Measurements from ENCODE around the gene FAM13B.
"Not testable (repeated sequence)": the region's sequence is repeated elsewhere in the genome, so short reads cannot be mapped to it uniquely, and the experiment has no call there.

The FAM13B gene

DNA sequence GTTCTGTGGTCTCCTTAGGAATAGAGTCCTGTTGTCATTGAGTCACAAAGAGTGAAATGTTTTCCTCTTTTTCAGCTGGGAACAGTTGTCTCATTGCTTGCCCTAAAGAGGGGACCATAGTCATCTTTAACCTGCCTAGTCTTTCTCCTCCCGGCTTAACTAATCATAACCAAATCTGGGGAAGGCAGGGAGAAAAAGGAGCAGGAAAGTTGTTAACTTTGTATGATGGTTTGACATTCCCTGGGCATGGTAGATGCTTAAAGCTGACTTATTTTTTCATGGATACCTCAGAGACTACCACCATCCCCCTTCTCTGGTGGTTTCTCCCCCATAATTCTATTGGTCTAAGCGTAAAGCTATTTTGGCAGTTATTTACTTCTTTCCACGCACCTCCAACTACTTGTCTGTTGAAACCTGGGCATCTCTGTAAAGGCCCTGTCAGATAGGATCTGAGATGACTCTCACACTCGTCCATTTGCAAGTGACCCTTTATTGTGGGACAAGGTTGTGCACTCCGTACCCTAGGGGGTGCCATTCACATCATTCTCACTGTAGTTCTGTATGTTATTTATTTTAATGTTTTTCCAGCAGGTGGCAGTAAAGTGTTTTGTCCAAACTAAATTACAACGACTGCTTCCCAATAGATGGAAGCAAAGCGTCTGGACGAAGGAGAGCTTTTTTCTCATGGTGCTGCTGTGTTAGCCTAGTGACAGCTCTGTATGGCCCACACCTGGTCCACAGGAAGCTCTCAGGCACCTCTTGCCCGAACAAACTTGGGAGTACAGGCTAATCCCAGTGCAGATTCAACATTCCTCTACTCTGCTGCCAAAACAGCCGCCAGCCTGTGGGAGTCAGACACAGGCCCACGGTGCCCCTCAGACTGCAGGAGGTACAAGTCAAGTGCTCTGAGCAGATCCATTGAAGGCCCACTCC lies 3.0 kb upstream of the FAM13B start:
- no peak for DNase-seq (ENCODE audit: low read depth)

DNA sequence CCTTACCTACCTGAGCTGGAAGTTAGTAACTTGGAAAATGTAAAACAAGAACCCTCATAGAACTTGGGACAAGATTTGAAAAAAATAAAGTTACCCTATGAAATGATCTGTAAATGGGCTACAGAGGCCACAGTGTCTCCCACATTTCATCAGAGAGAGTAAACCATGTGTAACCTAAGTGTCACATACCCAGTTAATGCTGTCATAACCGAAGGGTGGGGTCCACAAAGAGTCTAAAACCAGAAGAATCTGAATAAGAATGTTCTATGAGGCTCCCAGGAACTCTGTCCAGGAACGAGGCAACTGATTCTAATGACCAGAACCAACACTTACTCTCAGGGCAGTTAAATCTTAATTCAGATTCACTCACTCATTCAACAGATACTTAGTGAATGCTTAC lies 1.0 kb upstream of the FAM13B start:
- no peak for DNase-seq (ENCODE audit: low read depth)

DNA sequence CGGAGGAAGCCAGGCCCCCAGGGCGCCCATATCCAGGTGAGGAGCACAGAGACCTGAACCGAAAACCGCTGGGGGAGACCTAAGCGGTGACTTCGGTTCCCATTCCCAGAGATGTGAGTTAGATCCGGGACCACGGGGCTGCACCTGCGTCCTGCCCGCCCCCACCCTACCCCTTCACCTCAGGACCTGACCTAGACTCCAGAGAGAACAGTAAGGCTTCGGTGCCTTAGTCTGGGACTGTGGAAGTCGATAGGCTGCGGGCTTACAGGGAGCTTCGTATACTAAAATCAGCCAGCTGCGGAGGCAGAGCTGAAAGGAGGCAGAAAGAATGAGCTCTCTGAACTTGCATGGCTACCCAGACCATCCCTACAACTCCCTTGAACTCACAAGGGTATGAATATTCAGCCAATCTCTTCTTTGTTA lies 518 bp upstream of the FAM13B start:
- no peak for DNase-seq (ENCODE audit: low read depth)

DNA sequence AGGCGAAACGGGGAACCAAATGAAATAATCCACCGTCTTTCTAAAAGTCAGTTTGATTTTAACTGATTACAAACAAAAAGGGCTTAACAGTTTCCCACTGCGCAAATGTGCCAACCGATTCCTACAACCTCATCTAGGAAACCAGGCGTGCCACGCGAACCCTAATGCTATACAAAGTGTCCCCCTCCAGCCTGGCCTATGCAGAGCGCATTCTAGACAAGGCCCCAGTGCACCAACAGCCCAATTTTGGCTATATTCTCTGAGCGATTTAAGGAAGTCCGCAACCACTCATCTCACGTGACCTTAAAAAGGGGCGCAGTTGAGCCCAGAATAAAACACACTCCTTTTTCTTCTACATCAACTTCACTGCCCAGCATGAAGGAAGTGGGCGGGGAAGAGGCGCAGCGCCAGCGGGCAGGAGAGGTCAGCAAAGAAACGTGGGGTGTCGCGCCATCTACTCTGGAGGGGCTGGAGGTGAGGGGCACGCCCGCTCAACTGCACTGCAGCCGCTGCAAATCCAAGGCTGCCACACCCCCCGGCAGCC lies 779 bp downstream of the FAM13B start:
- DNase-seq (ENCODE audit: low read depth), result no peak

DNA sequence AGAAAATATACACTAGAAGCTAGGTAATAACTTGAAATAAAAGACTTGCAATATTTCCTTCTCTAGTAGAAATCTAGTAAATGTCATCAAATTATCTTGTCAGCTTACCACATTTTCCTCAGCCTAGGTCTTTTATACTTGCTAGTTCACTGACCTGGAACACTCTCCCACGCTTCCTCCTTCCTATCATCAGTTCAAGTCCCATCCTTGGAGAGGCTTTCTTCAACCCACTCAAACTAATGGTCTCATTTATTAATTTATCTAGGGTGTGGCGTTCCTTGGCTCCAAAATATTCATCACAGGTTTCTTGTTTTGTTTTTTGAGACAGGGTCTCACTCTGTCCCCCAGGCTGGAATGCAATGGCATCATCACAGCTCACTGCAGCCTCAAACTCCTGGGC lies 2.9 kb downstream of the FAM13B start:
- DNase-seq (ENCODE audit: low read depth), result no peak

DNA sequence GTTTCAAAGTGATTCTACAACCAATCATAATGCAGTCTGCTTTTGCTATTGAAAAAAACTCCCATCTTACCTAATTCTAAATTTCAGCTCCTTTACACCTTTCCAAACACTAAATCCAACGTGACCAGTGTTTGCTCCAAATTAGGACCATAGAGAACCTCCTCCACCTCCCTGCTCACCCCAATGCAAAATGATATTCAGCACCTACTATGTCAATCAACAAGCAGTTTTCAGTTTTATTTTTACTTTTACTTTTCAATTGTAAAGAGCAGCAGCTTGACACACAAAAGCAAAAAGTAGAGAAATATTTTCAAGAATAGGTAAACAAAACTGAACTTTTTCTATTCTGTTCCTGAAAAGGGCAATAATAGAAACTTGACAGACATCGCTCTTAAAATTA lies 3.4 kb downstream of the FAM13B start:
- no peak for DNase-seq (ENCODE audit: low read depth)

DNA sequence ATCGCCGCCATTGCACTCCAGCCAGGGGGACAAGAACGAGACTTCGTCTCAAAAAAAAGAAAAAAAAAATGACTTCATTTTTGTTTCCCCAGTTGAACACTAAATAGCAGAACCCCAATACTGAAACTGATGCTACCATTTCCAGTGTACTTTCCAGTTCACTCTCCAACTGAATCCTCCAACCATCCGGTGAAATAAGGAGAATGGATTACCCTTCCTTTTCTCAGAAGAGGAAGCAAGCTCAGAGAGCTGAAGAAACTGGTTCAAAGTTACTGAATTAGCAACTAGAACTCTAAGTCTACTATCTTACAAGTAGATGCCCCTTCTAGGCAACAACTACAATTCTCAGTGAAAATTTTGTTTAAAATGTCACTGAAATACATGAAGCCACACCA lies 3.9 kb downstream of the FAM13B start:
- DNase-seq (ENCODE audit: low read depth), result no peak

DNA sequence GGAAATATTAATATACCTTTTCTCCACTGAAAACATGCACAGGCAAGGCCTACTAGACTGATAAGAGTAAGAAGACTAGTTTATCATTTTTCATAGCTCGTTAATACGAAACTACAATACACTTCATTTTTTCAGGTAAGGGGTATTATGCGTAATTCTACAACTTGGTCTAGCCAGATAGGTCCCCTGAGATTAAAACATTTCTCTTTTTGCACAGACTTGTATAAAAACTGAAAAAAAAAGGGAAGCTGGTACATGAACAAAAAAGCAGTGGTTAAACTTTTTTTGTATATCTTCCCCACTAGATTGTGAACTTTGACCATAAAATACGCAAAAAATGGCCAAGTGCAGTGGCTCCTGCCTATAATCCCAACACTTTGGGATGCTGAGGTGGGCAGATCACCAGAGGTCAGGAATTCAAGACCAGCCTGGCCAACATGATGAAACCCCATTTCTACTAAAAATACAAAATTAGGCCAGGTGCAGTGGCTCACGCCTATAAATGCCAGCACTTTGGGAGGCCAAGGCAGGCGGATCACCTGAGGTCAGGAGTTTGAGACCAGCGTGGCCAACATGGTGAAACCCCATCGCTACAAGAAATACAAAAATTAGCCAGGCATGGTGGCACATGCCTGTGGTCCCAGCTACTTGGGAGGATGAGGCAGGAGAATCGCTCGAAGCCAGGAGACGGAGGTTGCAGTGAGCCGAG lies 4.5 kb downstream of the FAM13B start:
- DNase-seq (ENCODE audit: low read depth), result not testable (repeated sequence)

DNA sequence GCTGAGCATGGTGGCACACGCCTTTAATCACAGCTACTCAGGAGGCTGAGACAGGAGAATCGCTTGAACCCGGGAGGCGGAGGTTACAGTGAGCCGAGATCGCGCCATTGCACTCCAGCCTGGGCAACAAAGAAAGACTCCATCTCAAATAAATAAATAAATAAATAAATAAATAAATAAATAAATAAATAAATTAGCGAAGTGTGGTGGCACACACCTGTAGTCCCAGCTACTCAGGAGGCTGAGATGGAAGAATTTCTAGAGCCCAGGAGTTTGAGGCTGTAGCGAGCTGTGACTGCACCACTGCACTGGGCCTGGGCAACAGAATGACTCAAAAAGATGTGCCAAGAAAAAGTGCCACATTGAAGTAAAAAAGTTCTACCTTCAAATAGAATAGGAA lies 6.1 kb downstream of the FAM13B start:
- not testable (repeated sequence) for DNase-seq (ENCODE audit: low read depth)

DNA sequence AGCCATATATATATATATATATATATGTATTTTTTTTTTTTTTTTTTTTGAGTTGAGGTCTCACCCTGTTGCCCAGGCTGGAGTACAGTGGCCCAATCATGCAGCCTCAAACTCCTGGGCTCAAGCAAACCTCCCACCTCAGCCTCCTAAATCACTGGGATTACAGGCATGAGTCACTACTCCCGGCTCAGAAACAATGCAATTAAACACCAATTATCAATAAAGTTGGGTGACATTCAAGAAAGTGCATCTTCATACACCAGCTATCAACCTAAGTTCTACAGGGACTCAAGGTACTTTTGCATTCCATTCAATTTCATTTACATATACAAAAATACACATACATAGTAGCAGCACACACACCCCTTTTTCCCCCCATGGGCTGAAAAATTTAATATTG lies 7.6 kb downstream of the FAM13B start:
- no peak for DNase-seq (ENCODE audit: low read depth)

DNA sequence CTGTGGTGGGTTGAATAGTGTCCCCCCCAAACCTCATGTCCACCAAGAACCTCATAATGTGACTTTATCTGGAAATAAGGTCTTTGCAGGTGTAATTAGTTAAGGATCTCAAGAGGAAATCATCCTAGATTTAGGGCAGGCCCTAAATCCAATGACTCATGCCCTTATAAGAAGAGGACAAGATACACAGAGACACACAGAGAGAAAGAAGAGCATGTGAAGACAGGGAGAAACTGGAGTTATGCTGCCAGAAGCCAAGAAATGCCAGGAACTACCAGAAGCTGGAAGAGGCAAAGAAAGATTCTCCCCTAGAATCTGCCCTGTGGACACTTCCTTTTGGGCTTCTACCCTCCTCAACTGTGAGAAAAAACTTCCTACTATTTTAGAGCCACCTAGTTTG lies 8.8 kb downstream of the FAM13B start:
- no peak for DNase-seq (ENCODE audit: low read depth)

DNA sequence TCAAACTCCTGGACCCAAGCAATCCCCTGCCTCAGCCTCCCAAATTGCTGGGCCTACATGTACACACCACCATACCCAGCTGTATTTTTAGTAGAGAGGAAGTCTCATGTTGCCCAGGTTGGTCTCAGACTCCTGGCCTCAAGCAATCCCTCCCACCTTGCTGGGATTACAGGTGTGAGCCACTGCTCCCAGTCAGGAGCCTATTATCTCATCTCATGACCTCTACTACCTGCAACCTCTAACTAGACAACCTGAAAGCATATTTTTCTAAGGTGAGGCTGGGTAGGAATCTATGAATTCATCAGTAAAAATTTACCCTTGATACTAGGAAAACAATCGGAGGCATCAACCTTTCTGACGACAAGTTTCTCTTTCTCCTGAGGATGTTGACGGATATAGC lies 10.0 kb downstream of the FAM13B start:
- DNase-seq (ENCODE audit: low read depth), result no peak

DNA sequence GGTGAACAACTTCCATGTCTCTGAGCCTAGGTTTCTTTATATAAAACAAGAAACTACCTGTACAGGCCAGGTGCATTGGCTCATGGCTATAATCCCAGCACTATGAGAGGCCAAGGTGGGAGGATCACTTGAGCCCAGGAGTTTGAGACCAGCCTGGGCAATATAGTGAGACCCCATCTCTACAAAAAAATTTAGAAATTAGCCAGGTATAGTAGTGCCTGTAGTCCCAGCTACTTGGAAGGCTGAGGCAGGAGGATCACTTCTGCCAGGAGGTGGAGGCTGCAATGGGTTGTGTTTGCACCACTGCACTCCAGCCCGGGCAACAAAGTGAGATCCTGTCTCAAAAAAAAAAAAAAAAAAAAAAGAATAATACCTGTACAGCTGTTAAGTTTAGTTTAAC lies 11.1 kb downstream of the FAM13B start:
- no peak for DNase-seq (ENCODE audit: low read depth)

DNA sequence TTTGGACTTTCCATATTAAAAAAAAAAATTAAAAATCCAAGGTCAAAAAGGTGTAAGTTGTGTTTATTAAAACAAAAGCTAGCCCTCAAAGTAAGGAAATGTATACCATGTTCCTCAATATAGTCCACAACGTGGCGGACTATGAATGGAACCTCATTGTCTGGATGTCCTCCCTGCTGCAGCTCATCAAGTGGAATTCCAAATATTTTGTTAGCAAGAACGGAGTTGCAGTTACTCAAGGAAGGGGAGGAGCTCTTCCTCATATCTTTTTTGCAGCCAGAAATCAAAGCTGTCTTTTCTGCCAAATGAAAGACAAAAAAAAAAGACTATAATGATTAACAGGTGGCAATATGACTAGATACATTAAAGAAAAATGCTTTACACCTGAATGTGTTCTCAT lies 14.0 kb downstream of the FAM13B start:
- DNase-seq (ENCODE audit: low read depth), result no peak

DNA sequence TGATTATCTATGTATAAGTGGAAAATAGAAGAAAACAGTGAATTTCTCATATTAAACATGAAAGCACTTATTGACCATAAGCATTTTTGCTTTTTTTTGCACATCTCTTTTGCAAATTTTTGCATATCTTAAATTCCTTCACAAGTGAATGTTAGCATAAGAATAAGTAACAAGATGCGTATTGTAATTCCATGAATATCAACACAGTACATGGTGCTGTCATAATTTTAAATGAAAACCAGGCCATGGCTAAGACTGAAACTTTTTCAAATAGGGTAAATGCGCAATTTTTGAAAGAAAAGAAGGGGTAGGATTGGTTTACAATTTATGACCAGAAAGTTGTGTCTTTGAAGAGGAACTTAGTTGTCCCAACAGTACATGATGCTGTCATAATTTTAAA lies 17.0 kb downstream of the FAM13B start:
- DNase-seq (ENCODE audit: low read depth), result no peak

DNA sequence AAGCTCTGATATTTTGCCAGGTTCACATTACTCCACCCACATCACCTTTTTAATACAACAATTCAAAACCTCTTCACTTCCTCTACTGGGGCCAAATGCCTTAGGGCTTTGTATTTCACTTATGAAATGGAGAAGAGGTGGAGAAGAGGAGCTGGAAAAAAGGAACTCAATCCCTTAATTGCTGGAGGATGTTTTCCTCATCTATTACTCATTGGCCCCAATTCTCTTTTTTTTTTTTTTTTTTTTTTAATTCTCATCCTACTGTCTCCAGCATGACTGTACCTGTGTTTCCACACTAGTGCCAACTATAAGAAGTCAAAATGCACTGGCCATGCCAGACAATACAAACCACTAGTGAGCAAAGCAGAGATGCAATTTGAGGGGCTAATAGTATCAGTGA lies 20.9 kb downstream of the FAM13B start:
- DNase-seq (ENCODE audit: low read depth), result no peak

DNA sequence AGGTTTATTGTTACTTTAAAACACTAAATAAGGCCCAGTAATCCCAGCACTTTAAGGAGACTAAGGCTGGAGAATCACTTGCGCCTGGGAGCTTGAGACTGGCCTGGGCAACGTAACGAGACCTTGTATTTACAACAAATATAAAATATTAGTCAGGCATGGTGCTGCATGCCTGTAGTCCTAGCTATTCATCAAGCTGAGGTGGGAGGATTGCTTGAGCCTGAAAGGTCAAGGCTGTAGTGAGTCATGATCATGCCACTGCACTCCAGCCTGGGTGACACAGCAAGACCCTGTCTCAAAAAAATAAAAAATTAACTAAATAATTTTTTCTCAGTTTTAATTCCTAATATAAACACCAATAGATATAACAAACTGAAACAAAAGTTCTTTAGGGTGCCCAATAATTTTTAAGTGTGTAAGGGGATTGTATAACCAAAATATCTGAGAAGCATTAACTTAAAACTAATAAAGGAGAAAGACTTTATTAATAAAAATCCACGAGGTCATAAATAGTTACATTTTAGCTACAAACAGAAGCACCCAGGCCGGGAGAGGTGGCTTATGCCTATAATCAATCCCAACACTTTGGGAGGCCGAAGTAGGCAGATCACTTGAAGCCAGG lies 32.7 kb downstream of the FAM13B start:
- no peak for DNase-seq (ENCODE audit: low read depth)

DNA sequence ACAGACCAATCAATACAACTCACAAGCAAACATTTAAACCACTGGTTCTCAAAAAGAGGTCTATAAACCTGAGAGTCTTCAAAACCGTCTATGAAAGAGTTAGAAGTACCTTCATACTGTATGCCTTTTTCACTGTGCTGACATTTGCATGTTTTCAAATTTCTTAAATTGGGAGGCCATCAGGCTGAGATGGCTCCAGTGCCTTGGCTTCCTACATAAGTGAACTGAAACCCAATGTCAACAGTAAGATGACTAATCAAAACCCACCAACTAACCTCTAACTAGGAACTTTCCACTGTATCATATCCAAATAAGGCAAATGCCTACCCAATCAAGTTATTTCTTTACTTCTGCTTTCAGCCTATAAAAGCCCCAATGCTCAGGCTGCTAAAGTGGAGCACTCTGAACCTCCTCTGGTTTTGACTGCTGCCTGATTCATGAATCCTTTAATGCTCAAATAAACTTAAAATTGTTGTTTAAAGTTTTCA lies 35.1 kb downstream of the FAM13B start:
- no peak for DNase-seq (ENCODE audit: low read depth)

DNA sequence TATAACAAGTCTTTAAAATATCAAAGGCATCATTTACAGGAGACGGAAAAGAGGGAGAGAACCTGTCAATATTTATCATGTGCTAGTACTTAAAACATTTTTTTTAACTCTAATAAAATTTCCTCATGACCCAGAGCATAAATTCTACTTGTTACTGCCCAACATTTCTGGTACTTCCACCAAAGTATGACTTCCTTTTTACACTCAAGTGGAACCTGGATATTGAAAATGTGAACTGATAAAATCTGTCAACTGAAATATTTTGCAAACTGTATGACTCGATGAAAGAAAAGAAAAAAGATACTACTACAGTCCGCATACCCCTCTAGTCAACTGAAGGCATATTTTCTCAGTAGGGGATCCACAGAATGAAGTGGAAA lies 37.1 kb downstream of the FAM13B start:
- DNase-seq (ENCODE audit: low read depth), result no peak

DNA sequence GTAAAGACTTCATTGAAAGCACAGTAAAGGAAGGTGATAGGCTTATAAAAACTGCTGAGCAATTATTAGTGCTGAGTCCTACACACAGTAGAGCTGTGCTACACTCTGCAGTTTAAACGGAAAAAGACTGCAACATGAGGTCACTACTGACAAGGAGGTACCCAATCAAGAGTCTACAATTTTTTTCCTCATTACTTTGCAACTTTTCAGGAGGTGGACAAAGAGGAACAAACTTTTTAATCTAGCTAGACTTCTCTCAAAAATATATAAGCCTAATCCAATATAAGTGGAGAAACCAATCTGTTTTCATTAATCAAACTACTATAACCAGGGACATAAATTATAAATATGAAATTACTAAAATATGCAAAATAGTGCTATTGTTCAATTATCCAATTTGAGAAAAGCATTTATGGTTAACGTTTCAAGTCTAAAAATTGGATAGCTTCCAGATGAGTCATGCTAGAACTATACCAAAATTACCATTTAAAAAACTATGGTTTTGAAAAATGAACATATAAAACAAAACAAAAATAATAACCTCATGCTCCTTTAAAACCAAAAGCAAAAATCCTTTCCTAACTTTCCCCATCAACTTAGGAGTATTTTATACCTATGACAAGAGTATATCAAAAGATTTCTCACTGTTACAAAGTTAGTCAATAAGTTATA lies 37.7 kb downstream of the FAM13B start:
- DNase-seq (ENCODE audit: low read depth), result no peak

DNA sequence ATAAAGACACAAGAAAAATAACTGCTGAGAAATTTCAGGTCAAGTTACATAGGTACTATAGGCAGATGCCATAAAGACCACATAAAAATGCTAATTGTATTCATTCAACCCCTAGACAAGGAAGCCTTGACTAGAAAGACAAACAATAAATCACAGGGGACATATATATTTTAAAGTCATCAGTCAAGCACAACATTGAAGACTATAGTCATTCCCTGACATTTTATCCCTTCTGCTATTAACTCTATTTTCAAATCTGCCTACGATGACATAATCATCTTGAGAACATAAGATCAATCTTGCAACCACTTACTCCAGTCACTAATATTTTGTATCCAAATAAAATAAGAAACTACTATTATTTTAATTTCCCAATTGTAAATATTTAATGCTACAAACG lies 38.3 kb downstream of the FAM13B start:
- no peak for DNase-seq (ENCODE audit: low read depth)

DNA sequence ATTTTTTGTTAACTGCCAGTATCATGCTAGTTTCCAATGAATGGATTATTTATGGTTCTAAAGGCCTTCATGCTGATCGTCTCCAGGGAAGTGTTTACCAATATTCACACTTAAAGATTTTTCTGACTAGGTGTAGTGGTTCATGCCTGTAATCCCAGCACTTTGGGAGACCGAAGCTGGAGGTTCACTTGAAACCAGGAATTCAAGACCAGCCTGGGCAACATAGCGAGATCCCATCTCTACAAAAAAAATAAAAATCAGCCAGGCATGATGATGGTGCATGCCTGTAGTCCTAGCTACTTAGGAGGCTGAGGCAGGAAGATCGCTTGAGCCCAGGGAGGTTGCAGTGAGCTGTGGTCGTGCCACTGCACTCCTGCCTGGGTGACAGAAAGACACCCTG lies 43.5 kb downstream of the FAM13B start:
- no peak for DNase-seq (ENCODE audit: low read depth)
